ENCODE data around the gene EIF3J.

DNA sequence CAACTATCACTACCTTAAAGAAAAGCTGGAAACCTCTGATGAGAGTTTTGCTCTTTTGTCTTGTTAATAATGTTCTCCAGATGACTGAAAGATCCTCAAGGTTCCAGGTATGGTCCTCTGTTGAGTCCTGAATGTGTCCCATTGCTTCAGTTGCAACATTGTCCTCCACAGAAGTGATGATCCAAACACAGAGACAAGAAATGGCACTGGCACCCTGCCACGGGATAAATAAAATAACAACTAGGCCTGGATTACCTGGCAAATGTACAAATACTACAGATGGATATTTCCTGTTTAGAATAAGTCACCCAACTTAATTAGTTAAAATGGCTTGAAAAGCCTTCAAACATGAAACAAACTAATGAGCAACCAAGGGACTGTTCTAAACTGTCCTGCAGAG lies 58.3 kb downstream of the EIF3J start:
- TF ChIP-seq EZH2 (IDR thresholded peaks at IDR 0.05; ENCODE audit: borderline replicate concordance, insufficient read depth, low read length, poor library complexity, severe bottlenecking), result no peak
- TF ChIP-seq, protein P1, sequence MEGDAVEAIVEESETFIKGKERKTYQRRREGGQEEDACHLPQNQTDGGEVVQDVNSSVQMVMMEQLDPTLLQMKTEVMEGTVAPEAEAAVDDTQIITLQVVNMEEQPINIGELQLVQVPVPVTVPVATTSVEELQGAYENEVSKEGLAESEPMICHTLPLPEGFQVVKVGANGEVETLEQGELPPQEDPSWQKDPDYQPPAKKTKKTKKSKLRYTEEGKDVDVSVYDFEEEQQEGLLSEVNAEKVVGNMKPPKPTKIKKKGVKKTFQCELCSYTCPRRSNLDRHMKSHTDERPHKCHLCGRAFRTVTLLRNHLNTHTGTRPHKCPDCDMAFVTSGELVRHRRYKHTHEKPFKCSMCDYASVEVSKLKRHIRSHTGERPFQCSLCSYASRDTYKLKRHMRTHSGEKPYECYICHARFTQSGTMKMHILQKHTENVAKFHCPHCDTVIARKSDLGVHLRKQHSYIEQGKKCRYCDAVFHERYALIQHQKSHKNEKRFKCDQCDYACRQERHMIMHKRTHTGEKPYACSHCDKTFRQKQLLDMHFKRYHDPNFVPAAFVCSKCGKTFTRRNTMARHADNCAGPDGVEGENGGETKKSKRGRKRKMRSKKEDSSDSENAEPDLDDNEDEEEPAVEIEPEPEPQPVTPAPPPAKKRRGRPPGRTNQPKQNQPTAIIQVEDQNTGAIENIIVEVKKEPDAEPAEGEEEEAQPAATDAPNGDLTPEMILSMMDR (IDR thresholded peaks at IDR 0.05; ENCODE audit: poor library complexity, severe bottlenecking), result no peak
